ENCODE results near the gene SH3PXD2B. TPM values are rescaled to one million over a fixed set of nuclear protein-coding genes. Genes with fewer than 3 reads are reported as not detected.
"Not testable (repeated sequence)": the region's sequence is repeated elsewhere in the genome, so short reads cannot be mapped to it uniquely, and the experiment has no call there.

Gene SH3PXD2B
- total RNA-seq, 1 experiment from 2014 or later = 1.3 TPM

- DNase-seq (ENCODE audit: low spot score) = no peak
Observed at GRCh38 chr5:172403189-172403796, 51.0 kb downstream of the SH3PXD2B start.

- no peak for DNase-seq (ENCODE audit: low spot score)
Observed at GRCh38 chr5:172402531-172403188, 51.7 kb downstream of the SH3PXD2B start.

GRCh38 chr5:172402031-172402430 is 52.3 kb downstream of the SH3PXD2B start:
- DNase-seq (ENCODE audit: low spot score) = not testable (repeated sequence)

- DNase-seq (ENCODE audit: low spot score) = no peak
Observed at GRCh38 chr5:172399826-172400225, 54.5 kb downstream of the SH3PXD2B start.

- DNase-seq (ENCODE audit: low spot score) = no peak
Observed at GRCh38 chr5:172399336-172399735, 55.0 kb downstream of the SH3PXD2B start.

DNA sequence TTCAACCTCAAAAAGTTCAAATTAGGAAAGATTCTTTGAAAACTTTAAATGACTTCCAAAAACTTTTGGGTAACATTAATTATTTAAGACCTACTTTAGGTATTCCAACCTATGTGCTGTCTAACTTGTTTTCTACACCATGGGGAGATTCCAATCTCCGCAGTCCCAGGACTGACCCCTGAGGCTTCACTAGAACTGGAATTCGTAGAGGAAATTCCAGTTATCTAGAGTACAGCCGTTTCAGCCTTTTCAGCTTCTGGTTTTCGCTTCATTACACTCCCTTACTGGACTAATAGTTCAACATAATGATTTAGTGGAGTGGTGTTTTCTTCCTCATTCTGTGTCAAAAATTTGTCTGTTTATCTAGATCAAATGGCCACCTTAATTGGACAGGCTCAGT is 55.7 kb downstream of the SH3PXD2B start:
- not testable (repeated sequence) for DNase-seq (ENCODE audit: low spot score)

DNA sequence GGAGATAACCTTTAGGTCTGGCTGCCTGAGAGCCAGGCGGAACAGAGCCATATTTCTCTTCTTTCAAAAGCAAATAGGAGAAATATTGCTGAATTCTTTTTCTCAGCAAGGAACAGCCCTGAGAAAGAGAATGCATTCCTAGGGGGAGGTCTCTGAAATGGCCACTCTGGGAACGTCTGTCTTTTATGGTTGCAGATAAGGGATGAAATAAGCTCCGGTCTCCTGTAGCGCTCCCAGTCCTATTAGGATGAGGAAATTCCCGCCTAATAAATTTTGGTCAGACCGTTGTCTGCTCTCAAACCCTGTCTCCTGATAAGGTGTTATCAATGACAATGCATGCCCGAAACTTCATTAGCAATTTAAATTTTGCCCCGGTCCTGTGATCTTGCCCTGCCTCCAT is 57.3 kb downstream of the SH3PXD2B start:
- DNase-seq (ENCODE audit: low spot score) = not testable (repeated sequence)

GRCh38 chr5:172396220-172396619 is 58.1 kb downstream of the SH3PXD2B start:
- DNase-seq (ENCODE audit: low spot score) = no peak

GRCh38 chr5:172395483-172395882 is 58.8 kb downstream of the SH3PXD2B start:
- no peak for DNase-seq (ENCODE audit: low spot score)

DNA sequence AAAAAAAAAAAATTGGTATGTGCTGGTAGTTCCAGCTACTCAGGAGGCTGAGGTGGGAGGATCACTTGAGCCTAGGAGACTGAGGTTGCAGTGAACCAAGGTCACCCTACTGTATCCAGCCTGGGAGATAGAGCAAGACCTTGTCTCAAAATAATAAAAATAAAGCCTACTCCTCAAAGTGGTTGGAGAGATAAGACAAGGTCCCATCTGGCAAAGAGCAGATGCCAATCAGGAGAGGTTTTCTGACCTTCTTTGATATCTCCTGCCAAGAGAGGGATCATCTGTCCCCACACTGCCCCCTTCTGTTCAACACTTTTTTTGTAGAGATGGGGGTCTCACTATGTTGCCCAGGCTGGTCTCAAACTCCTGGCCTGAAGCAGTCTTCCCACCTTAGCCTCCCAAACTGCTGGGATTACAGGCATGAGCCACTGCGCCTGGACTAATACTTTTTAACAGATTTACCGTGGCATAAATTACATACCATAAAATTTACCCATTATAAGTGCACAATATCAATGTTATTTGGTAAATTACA is 64.7 kb downstream of the SH3PXD2B start:
- no peak for DNase-seq (ENCODE audit: low spot score)

DNA sequence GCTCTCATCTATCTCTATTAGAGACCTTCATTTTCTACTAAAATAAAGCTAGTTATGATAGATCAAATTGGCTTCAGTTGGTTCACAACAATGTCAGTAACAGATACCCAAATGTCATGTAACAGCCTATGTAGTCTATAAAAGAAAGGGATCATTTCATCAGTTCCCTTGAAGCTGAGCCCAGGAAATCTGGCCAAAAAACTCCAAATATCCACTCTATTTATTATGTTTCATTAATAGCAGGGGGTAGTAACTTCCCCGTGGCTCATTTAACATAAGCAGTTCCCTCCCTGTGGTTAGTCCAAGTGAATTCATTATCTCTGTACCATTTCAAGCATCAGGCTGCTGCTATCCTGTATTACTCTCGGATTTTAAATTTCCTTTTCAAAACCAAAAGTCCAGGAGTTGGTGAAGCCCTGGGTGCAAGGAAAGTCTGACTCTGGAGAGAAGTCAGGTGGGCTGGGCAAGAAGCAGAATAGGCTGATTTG is 66.0 kb downstream of the SH3PXD2B start:
- no peak for DNase-seq (ENCODE audit: low spot score)

GRCh38 chr5:172385707-172386106 is 68.6 kb downstream of the SH3PXD2B start:
- no peak for DNase-seq (ENCODE audit: low spot score)

DNA sequence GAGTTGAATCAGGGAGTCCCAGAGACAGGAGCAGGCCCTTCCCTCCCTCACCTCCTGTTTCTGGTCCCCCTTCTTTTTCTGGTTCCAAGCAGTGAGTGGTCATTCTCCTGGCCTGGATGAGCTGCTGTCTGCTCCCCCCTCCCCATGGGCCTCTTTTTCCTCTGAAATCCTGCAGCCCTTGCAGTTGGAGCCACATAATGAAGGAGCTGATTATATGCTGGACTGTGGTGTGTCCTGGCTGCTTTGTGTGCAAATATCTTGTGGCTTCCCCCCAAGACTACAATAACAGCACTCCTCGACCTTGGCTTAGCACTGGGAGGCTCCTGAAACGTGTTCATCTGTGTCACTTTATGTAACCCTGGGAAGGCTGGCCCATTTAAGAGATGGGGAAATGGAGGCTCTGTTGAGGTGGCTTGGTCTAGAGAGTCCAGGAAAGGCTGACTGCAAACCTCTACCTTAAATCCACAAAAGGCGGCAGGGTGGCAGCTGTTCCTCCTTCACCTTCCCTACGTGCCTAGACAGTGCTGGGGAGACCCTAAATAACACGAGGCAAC is 69.2 kb downstream of the SH3PXD2B start:
- no peak for DNase-seq (ENCODE audit: low spot score)

DNA sequence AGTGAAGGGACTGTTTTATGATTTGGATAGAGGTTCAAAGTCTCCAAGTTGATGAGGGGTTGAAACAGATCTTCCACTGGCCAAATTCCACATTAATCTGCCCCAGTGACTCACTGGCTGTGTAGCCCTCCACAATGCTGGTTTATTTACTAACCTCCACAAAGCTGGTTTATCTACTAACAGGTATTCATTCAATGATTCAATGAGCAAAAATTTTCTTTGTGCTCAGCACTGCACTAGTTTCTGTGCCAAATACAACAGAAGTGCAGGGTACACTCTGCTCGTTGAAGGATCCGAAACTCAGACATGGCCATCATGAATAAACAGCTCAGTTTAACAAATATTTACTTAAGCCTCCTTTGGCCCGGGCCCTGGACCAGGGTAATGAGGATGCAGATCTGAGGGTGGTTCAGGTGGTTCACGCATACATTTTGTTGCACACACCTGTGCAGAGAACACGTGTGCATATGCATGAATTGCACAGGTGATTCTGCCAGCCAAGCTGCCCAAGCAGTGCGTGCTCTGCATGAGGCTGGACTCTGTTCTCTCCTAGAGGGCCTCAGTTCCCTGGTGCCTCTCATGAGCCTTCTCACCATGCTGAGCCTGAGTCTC is 71.0 kb downstream of the SH3PXD2B start:
- peak; percentile 38 for DNase-seq (ENCODE audit: low spot score)

DNA sequence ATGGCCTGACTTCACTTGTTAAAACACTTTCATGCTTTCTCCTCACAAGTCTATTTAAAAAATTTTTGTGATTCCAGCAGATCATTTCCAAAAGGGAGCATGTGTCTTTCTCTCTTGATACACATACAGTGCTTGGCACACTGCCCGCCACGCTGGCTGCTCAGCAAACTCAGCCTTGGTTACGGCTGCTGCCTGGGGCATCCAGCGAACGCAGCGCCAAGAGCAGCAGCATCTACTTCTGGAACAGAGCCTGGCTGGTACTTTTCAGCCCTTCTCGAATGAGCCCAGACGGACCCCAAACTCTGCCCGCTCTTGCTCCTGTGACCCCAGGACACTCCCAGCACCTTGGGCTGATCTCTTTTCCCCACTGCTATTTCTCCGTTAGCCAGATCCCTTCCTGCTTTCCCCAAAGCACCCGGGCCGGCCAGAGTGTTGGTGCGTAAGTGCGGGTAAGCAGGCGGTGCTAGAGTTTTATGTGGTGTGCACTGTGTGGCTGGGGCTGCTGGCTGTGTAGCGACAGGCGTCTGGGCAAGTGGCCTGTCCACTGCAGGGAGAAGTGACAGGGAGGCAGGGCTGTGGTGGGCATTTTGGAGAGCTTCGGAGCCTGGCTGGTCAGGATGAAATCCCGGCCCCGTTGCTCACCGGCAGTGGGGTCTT is 73.2 kb downstream of the SH3PXD2B start:
- DNase-seq (ENCODE audit: low spot score) = no peak

DNA sequence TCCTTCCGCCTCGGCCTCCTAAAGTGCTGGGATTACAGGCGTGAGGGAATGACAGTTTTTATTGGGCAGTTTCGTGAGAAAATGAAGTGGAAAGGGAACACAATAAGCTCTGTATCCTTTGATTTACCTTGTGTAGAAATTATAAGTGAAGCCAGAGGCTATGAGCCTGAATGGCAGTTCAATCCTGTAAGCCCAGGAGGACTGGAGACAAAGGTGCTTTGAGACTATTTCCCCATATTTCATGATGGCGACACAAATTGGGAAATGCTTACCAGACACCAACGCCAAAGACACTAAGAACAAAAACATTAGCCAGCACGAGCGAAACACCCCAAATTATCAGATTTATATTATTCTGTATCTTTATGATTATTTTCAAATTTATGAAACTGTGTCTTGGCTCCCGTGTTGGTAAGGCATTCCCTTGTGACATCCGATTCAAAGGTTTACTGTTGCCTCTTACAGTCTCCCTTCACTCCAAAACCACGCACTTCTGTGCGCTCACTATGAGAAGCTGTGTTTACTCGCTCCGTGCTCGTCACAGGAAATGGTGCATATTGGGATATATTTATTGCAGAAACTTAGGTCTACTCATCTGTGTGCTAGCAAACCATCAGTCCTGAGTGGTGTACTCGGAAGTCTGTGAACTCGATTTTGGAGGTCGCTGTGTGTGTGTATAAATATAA is 73.9 kb downstream of the SH3PXD2B start:
- no peak for DNase-seq (ENCODE audit: low spot score)

DNA sequence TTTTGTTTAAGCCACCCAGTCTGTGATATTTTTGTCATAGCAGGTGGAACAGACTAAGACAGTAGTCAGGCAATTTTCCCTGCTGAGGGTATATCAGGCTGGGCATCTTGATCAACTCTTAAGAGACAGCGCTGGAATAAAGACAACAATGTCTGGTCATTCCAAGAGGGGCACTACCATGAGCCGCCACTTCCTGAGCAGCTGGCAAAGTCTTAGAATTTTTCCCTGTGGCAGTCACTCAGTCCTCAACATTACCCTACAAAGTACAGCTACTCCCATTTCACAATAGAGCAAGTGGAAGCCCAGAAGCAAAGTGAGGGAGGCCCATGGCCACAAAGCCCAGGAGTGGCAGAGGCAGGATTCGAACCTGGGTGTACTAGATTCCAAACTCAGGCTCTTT is 74.8 kb downstream of the SH3PXD2B start:
- DNase-seq (ENCODE audit: low spot score) = no peak

- DNase-seq (ENCODE audit: low spot score) = no peak
Observed at GRCh38 chr5:172377856-172378255, 76.5 kb downstream of the SH3PXD2B start.

DNA sequence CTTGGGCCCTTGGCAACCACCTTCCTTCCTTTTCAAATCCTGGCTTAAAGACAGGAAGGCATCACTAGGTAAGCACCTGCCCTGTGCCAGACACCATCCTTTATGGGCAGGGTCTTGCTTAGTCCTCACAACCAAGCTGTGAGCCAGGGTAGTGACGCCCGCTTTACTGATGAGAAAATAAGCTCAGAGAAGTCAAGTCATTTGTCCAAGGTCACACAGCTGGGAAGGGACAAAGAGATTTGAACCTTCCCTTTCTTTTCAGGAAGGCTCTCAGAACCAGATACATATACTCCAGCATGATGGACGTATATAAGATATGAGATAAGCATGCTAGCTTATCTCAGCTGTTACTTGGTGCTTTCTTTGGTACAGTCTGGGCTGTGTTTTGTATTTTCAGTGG is 76.9 kb downstream of the SH3PXD2B start:
- DNase-seq (ENCODE audit: low spot score) = no peak

GRCh38 chr5:172374783-172375182 is 79.5 kb downstream of the SH3PXD2B start:
- DNase-seq (ENCODE audit: low spot score) = no peak

DNA sequence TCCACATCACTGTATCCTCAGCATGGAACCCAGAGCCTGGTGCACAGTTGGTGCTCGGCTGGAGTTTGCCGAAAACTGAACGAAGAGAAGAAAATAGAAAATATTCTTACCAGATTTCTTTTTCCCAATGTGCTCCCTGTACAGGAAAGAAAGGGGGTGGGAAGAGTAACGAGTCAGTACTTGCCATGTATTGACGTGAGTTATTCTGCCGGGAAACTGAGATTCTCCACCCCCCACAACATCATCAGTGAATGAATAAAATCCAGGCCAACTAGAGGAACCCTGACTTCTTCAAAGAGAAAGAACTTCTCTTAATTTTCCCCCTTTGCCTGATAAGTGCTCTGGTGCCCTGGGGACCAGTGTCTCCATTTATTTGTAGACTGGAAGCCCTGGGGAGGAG is 80.6 kb downstream of the SH3PXD2B start:
- no peak for DNase-seq (ENCODE audit: low spot score)

Measured in HT-29 (cell line).